BE2C (cell line): ENCODE data around the gene PDE2A.
A peak's percentile ranks its signal among the peaks of the same experiment; 100 is the strongest.
"Not testable (repeated sequence)": the region's sequence is repeated elsewhere in the genome, so short reads cannot be mapped to it uniquely, and the experiment has no call there.

Experiments
- DNase-seq: peaks from one replicate; pipeline ENCODE4 v3.0.0-alpha.2; 2020
- H3K27me3 ChIP-seq: fragments of 250-450 bp; sonication (Bioruptor Pico); 2 replicates; pipeline ENCODE4 v1.5.1; 2020; ENCODE audit warnings: mild to moderate bottlenecking
- H3K36me3 ChIP-seq: fragments of 250-450 bp; sonication (Bioruptor Pico); 2 replicates; pipeline ENCODE4 v1.5.1; 2020; ENCODE audit warnings: mild to moderate bottlenecking
- H3K4me1 ChIP-seq: fragments of 250-450 bp; sonication (Bioruptor Pico); 2 replicates; pipeline ENCODE4 v1.5.1; 2020
- H3K4me3 ChIP-seq: 2 replicates; pipeline ENCODE4 v1.5.1; 2011; ENCODE audit warnings: low read depth, low read length
- H3K9me3 ChIP-seq: fragments of 250-450 bp; sonication (Bioruptor Pico); 2 replicates; pipeline ENCODE4 v1.5.1; 2020
- TF ChIP-seq, protein P1 (sequence below): IDR thresholded peaks from 2 replicates; pipeline ENCODE4 v1.5.1; 2012; ENCODE audit warnings: mild to moderate bottlenecking, low read depth, low read length

The PDE2A gene

DNA sequence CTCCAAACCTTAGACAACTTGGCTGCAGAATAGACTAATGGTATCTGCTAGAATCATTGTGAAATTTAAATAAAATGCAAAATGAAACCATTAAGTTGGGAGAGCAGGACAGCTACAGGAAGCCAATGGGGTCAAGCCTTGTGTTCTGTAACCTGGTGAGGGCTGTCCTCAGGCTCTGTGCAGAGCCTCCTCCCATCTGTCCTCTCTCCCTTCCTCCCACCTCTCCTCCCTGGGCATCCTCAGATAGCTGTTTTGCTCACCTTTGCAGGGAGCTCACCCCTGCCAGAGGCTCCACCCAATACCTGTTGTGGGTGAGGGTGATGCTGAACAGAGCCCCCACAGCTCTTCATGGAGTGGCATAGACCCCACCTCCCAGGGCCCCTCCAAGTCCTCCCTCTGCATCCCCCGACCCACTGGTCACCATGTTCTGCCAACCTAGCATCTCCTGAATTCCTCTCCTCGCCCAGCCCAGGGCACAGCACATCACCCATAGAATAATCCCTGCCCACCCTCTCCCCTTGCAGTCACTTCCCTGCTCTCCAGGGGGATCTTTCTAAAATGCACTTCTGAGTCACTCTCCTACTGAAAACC lies 100.3 kb downstream of the PDE2A start:
- Histone ChIP-seq H3K9me3 (no peaks in the 10 kb centered on the region), H3K36me3 (peaks cover 30% of the 10 kb centered on the region), H3K27me3 (no peaks in the 10 kb centered on the region), H3K4me1 (peaks cover 12% of the 10 kb centered on the region), H3K4me3 (no peak overlapping the region)
- TF ChIP-seq, protein P1, sequence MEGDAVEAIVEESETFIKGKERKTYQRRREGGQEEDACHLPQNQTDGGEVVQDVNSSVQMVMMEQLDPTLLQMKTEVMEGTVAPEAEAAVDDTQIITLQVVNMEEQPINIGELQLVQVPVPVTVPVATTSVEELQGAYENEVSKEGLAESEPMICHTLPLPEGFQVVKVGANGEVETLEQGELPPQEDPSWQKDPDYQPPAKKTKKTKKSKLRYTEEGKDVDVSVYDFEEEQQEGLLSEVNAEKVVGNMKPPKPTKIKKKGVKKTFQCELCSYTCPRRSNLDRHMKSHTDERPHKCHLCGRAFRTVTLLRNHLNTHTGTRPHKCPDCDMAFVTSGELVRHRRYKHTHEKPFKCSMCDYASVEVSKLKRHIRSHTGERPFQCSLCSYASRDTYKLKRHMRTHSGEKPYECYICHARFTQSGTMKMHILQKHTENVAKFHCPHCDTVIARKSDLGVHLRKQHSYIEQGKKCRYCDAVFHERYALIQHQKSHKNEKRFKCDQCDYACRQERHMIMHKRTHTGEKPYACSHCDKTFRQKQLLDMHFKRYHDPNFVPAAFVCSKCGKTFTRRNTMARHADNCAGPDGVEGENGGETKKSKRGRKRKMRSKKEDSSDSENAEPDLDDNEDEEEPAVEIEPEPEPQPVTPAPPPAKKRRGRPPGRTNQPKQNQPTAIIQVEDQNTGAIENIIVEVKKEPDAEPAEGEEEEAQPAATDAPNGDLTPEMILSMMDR, result no peak
- peak; percentile 4 for DNase-seq

DNA sequence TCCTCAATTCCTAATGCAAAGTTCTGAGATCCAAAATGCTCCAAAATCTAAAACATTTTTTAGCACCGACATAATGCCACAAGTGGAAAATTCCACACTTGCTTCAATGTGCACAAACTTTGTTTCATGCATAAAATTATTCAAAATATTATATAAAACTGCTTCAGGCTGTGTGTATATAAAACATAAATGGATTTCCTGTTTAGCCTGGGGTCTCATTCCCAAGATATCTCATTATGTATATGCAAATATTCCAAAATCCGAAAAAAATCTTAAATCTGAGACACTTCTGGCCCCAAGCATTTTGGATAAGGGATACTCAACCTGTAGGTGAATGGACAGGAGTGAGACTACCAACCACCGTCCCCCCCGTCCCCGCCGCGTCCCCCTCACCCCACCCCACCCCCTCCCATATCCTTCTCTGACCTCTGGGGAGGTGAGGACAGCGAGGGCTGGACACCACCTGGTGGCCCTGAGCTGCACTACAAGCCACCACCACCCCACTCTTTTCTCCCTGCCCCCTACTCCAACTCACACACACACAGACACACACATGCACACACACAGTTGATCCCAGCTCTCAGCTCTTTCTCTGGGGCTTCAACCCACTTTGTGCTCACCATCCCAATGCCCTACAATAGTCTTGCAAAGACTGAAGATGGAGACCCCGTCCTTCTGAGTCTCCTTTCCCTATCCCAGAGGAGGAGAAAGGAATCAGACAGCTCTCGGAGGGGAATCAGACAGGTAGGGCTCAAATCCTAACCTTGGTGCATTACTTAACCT lies 101.0 kb downstream of the PDE2A start:
- Histone ChIP-seq H3K4me3 (no peak overlapping the region), H3K36me3 (peaks cover 23% of the 10 kb centered on the region), H3K9me3 (no peaks in the 10 kb centered on the region), H3K27me3 (no peaks in the 10 kb centered on the region), H3K4me1 (peaks cover 12% of the 10 kb centered on the region)
- TF ChIP-seq, protein P1, result peak; percentile 75
- DNase-seq, result peak; percentile 73

DNA sequence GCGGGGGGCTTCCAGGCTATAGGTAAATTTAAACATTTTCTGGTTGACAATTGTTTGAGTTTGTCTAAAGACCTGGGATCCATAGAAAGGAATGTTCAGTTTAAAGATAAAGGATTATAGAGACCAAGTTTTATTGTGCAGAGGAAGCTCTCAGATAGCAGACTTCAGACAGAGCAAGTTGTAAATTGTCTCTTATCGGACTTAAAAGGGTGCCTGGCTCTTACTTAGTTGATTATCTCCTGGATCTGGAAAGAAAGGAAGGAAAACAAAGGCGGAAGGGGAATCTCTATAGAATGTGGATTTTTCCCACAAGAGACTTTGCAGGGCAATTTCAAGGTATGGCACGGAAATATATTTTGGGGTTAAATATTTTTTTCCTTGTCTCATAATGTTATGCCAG lies 101.7 kb downstream of the PDE2A start:
- Histone ChIP-seq H3K4me1 (peaks cover 12% of the 10 kb centered on the region), H3K36me3 (peaks cover 15% of the 10 kb centered on the region)
- not testable (repeated sequence) for H3K4me3 ChIP-seq, DNase-seq, H3K9me3 ChIP-seq, H3K27me3 ChIP-seq

DNA sequence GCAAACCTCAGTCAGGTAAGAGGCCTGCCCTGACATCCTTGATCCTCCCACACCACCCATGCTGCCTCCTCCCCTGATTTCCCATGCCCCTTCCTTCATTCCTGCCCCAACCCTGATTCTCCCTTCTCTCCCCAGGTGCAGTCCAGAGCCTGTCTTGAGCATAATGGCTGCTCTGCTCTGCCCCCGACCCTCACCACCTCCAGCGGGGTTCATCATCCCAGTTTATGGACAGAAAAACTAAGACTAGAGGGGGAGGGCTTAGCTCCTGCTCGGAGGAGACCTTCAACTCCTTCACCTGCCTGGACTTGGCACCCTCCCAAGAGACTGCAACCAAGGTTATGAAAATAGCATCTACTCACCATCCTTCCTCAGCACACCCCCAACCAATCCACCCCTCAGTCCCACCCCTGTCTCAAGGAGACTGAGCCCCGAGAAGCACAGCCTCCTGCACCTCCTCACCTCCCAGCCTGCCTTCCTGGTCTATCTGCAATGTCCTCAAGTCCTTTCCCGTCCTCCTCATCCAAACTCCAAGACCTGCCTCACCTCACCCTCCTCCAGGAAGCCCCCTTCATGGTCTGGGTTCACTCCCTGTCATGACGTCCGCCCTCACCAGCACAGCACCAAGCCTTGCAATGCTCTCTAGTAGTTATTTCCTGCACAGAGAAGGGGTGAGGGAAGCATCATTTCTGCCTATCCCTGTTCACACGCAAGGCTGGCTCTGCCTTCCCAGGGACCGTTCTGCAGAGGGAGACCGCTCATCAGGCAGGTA lies 103.1 kb downstream of the PDE2A start:
- H3K36me3 ChIP-seq, result peaks cover 4% of the 10 kb centered on the region; the same call in 1 of the 2 replicates
- H3K9me3 ChIP-seq, result no peaks in the 10 kb centered on the region
- peak; percentile 5 for DNase-seq
- H3K4me1 ChIP-seq, result peaks cover 15% of the 10 kb centered on the region
- no peaks in the 10 kb centered on the region for H3K27me3 ChIP-seq
- no peak overlapping the region for H3K4me3 ChIP-seq
- TF ChIP-seq, protein P1, result no peak

DNA sequence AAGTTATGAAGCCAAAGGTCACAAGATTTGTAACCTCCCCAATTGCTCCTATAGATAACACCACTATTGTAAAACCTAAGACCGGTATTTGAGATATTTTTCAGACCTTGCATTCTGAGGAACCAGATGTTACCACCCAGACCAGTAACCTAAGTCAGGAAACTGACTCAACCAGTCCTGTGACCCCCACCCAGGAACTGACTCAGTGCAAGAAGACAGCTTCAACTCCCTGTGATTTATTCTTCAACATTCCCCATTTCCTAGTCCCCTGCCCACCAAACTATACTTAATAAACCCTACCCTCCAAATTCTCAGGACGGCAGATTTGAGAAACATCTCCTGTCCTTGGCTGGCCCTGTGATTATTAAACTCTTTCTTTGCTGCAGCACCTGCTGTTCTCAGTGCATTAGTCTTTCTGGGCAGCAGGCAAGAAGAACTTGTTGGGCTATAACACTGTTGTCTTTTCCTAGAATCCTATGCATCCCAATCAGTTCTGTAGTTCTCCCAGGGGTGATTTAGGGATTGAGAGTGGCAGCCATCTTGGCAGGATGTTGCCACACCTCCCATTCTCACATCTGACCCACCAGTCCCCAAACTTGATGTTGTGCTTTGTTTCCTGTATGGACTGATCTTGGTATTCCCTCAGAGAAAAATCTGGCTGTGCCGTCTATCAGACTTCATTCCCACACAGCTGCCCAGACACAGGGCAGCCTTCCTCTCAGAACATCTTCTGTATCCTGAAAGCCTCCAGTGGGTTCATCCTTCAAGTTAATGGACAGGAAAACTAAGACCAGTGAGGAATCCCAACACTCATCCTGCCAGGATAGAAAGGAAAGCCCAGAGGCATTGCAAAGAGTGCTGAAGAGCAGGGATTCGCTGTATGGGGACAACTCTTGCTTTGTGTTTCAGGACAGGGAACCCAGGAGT lies 104.0 kb downstream of the PDE2A start:
- no peak overlapping the region for H3K4me3 ChIP-seq
- DNase-seq, result no peak
- TF ChIP-seq, protein P1, result no peak
- H3K9me3 ChIP-seq, result no peaks in the 10 kb centered on the region
- no peaks in the 10 kb centered on the region for H3K27me3 ChIP-seq
- peaks cover 15% of the 10 kb centered on the region for H3K4me1 ChIP-seq
- peaks cover 2% of the 10 kb centered on the region; the same call in 1 of the 2 replicates for H3K36me3 ChIP-seq

DNA sequence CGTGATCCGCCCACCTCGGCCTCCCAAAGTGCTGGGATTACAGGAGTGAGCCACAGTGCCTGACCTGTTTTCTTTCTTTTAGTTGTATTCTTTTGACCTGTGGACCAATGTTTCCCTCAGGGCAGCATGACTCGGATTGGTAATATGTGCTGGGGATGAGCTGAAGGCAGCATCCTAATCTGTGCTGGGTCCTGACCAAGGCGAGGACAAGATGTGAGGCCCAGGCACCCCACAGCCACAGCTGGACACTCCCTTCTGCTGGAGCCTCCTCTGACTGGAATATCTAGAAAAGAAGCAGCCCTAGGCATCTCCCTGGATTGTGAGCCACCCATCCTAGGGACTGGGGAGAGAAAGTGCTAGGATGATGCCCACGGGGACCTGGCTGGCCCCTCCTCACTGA lies 105.4 kb downstream of the PDE2A start:
- Histone ChIP-seq H3K27me3 (no peaks in the 10 kb centered on the region), H3K4me1 (peaks cover 16% of the 10 kb centered on the region), H3K9me3 (no peaks in the 10 kb centered on the region), H3K36me3 (no peaks in the 10 kb centered on the region), H3K4me3 (no peak overlapping the region)
- TF ChIP-seq, protein P1, result no peak
- DNase-seq, result no peak
